MM.1S (cell line): Measurements from ENCODE around the gene KCNK16.

Source experiments
- DNase-seq: peaks from one replicate; pipeline ENCODE4 v3.0.0-alpha.2; 2015
- H2AFZ ChIP-seq: fragments of 300-600 bp; sonication (generic); 2 replicates; pipeline ENCODE4 v1.6.0; 2016; ENCODE audit warnings: antibody characterized with exemption, low read length
- H3F3A ChIP-seq: fragments of 300-600 bp; sonication (generic); 2 replicates; pipeline ENCODE4 v1.6.1; 2016; ENCODE audit warnings: mild to moderate bottlenecking, antibody characterized with exemption, low read length, moderate library complexity, mixed read lengths; ENCODE audit not compliant: insufficient read depth
- H3K27ac ChIP-seq: fragments of 300-600 bp; sonication (generic); 2 replicates; pipeline ENCODE4 v1.5.1; 2016; ENCODE audit warnings: mild to moderate bottlenecking, low read length
- H3K27me3 ChIP-seq: fragments of 300-600 bp; sonication (generic); replicated peaks from 2 replicates; pipeline ENCODE4 v1.6.0; 2016; ENCODE audit warnings: low read length; ENCODE audit not compliant: insufficient read depth
- H3K36me3 ChIP-seq: fragments of 300-600 bp; sonication (generic); replicated peaks from 2 replicates; pipeline ENCODE4 v1.6.1; 2016; ENCODE audit warnings: mild to moderate bottlenecking, low read length, mixed read lengths; ENCODE audit not compliant: insufficient read depth
- H3K4me1 ChIP-seq: fragments of 300-600 bp; sonication (generic); 2 replicates; pipeline ENCODE4 v1.6.1; 2016; ENCODE audit warnings: low read length, mixed read lengths
- H3K4me2 ChIP-seq: fragments of 300-600 bp; sonication (generic); 2 replicates; pipeline ENCODE4 v1.6.0; 2016; ENCODE audit warnings: low read depth, low read length
- H3K4me3 ChIP-seq: fragments of 300-600 bp; sonication (generic); 2 replicates; pipeline ENCODE4 v1.5.1; 2016; ENCODE audit warnings: low read length, mixed read lengths
- H3K79me2 ChIP-seq: fragments of 300-600 bp; sonication (generic); 2 replicates; pipeline ENCODE4 v1.6.1; 2016; ENCODE audit warnings: mixed run types, low read length, mixed read lengths
- H3K9ac ChIP-seq: fragments of 300-600 bp; sonication (generic); 2 replicates; pipeline ENCODE4 v1.6.1; 2016; ENCODE audit warnings: low read length, mixed read lengths
- H3K9me2 ChIP-seq: fragments of 300-600 bp; sonication (generic); replicated peaks from 2 replicates; pipeline ENCODE4 v1.6.1; 2016; ENCODE audit warnings: mild to moderate bottlenecking, low read length, mixed read lengths; ENCODE audit not compliant: insufficient read depth
- H3K9me3 ChIP-seq: fragments of 300-600 bp; sonication (generic); replicated peaks from 2 replicates; pipeline ENCODE4 v1.6.1; 2016; ENCODE audit warnings: mild to moderate bottlenecking, low read length, mixed read lengths; ENCODE audit not compliant: insufficient read depth
- H4K20me1 ChIP-seq: fragments of 300-600 bp; sonication (generic); 2 replicates; pipeline ENCODE4 v1.6.1; 2016; ENCODE audit warnings: mild to moderate bottlenecking, low read length, moderate library complexity, mixed read lengths; ENCODE audit not compliant: insufficient read depth
- EZH2 ChIP-seq: fragments of 300-600 bp; sonication (generic); optimal IDR thresholded peaks from 2 replicates; pipeline ENCODE3; 2017; ENCODE audit warnings: low read depth, mild to moderate bottlenecking, antibody characterized with exemption, low read length, mixed read lengths
- EZH2phosphoT487 ChIP-seq: fragments of 300-600 bp; sonication (generic); IDR thresholded peaks from 2 replicates; pipeline ENCODE4 v1.6.1; 2018; ENCODE audit warnings: antibody characterized with exemption, low read length
- TF ChIP-seq, protein P1 (sequence below): fragments of 300-600 bp; sonication (generic); IDR thresholded peaks from 2 replicates; pipeline ENCODE4 v1.5.1; 2016; ENCODE audit warnings: antibody characterized with exemption, low read length, mixed read lengths

KCNK16 gene

DNA sequence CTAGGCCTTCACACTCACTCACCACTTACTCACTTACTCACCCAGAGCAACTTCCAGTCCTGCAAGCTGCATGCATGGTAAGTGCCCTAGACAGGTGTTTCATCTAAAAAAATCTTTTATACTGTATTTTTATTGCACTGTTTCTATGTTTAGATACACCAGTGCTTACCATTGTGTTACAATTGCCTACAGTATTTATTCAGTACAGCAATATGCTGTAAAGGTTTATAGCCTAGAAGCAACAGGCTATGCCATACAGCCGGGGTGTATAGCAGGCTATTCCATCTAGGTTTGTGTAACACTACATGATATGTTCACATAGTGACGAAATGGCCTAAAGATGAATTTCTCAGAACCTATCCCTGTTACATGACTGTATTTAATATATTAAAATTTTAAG is 56.1 kb downstream of the KCNK16 start:
- Histone ChIP-seq H3K4me2 (no peak overlapping the region), H2AFZ (no peak overlapping the region), H3K9me3 (no peaks in the 10 kb centered on the region), H3K9ac (no peak overlapping the region), H3K9me2 (no peaks in the 10 kb centered on the region), H3K27me3 (no peaks in the 10 kb centered on the region), H3K4me3 (no peak overlapping the region), H3K79me2 (no peaks in the 10 kb centered on the region), H3K36me3 (no peaks in the 10 kb centered on the region), H3F3A (no peaks in the 10 kb centered on the region), H4K20me1 (no peaks in the 10 kb centered on the region), H3K27ac (no peak overlapping the region), H3K4me1 (no peaks in the 10 kb centered on the region)
- TF ChIP-seq, protein P1, sequence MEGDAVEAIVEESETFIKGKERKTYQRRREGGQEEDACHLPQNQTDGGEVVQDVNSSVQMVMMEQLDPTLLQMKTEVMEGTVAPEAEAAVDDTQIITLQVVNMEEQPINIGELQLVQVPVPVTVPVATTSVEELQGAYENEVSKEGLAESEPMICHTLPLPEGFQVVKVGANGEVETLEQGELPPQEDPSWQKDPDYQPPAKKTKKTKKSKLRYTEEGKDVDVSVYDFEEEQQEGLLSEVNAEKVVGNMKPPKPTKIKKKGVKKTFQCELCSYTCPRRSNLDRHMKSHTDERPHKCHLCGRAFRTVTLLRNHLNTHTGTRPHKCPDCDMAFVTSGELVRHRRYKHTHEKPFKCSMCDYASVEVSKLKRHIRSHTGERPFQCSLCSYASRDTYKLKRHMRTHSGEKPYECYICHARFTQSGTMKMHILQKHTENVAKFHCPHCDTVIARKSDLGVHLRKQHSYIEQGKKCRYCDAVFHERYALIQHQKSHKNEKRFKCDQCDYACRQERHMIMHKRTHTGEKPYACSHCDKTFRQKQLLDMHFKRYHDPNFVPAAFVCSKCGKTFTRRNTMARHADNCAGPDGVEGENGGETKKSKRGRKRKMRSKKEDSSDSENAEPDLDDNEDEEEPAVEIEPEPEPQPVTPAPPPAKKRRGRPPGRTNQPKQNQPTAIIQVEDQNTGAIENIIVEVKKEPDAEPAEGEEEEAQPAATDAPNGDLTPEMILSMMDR = no peak
- no peak for TF ChIP-seq EZH2phosphoT487
- TF ChIP-seq EZH2 = no peak
- DNase-seq = no peak
